ENCODE results near the gene SNRK. TPM values are rescaled to one million over a fixed set of nuclear protein-coding genes. Genes with fewer than 3 reads are reported as not detected.

Gene SNRK
- total and polyA plus RNA-seq, 2 experiments from 2014 or later: 10.7 to 25.3 TPM

- TF ChIP-seq CTCF (IDR thresholded peaks at IDR 0.05; ENCODE audit: poor library complexity) (no peak), EZH2 (IDR thresholded peaks at IDR 0.05; ENCODE audit: borderline replicate concordance) (no peak), EZH2phosphoT487 (IDR thresholded peaks at IDR 0.05; ENCODE audit: low read depth, severe bottlenecking, unreplicated experiment) (no peak)
- no peaks in the 10 kb centered on the region for H3K4me1 ChIP-seq (ENCODE audit: insufficient read depth)
- peaks cover 32% of the 10 kb centered on the region for H4K20me1 ChIP-seq (ENCODE audit: insufficient read depth, poor library complexity, severe bottlenecking)
Measured at GRCh38 chr3:43302116-43302880, 16.0 kb downstream of the SNRK start.

GRCh38 chr3:43304126-43304525, 17.8 kb downstream of the SNRK start:
- Histone ChIP-seq H3K9me2 (replicated peaks; ENCODE audit: insufficient read depth) (no peaks in the 10 kb centered on the region), H3K4me3 (no peak overlapping the region), H3K36me3 (replicated peaks; ENCODE audit: insufficient read depth, low read depth) (no peaks in the 10 kb centered on the region), H3K79me2 (peaks cover 65% of the 10 kb centered on the region), H3K27ac (no peak overlapping the region), H3K27me3 (no peaks in the 10 kb centered on the region), H2AFZ (no peak overlapping the region), H3K4me1 (ENCODE audit: insufficient read depth) (no peaks in the 10 kb centered on the region), H3K9me3 (ENCODE audit: low read depth) (no peaks in the 10 kb centered on the region), H4K20me1 (ENCODE audit: insufficient read depth, poor library complexity, severe bottlenecking) (peaks cover 14% of the 10 kb centered on the region), H3K4me2 (no peak overlapping the region)
- TF ChIP-seq CTCF (IDR thresholded peaks at IDR 0.05; ENCODE audit: poor library complexity): no peak
- TF ChIP-seq EZH2 (IDR thresholded peaks at IDR 0.05; ENCODE audit: borderline replicate concordance): no peak
- TF ChIP-seq EZH2phosphoT487 (IDR thresholded peaks at IDR 0.05; ENCODE audit: low read depth, severe bottlenecking, unreplicated experiment): no peak
- 75% methylated on average over 3 of the region's 3 CpGs for WGBS (ENCODE audit: low lambda C conversion rate, missing lambda C conversion rate)
- no peak for DNase-seq (ENCODE audit: low spot score)

More at GRCh38 chr3:43302116-43302880, 16.0 kb downstream of the SNRK start:
- H3K9me3 ChIP-seq (ENCODE audit: low read depth): no peaks in the 10 kb centered on the region
- no peaks in the 10 kb centered on the region for H3K27me3 ChIP-seq
- H3K4me3 ChIP-seq: no peak overlapping the region
- peaks cover 83% of the 10 kb centered on the region for H3K79me2 ChIP-seq
- no peak overlapping the region for H3K27ac ChIP-seq
- no peak overlapping the region for H2AFZ ChIP-seq
- H3K9me2 ChIP-seq (replicated peaks; ENCODE audit: insufficient read depth): no peaks in the 10 kb centered on the region
- no peaks in the 10 kb centered on the region for H3K36me3 ChIP-seq (replicated peaks; ENCODE audit: insufficient read depth, low read depth)
- DNase-seq (ENCODE audit: low spot score): no peak
- WGBS (ENCODE audit: low lambda C conversion rate, missing lambda C conversion rate): 100% methylated on average over 1 of the region's 1 CpG
- no peak overlapping the region for H3K4me2 ChIP-seq

GRCh38 chr3:43307226-43307625, 20.9 kb downstream of the SNRK start:
- no peaks in the 10 kb centered on the region for H3K27me3 ChIP-seq
- H3K27ac ChIP-seq: no peak overlapping the region
- TF ChIP-seq EZH2phosphoT487 (IDR thresholded peaks at IDR 0.05; ENCODE audit: low read depth, severe bottlenecking, unreplicated experiment): no peak
- TF ChIP-seq EZH2 (IDR thresholded peaks at IDR 0.05; ENCODE audit: borderline replicate concordance): no peak
- no peak for TF ChIP-seq CTCF (IDR thresholded peaks at IDR 0.05; ENCODE audit: poor library complexity)
- H2AFZ ChIP-seq: no peak overlapping the region
- H3K4me3 ChIP-seq: no peak overlapping the region
- peaks cover 48% of the 10 kb centered on the region for H3K79me2 ChIP-seq
- H3K4me2 ChIP-seq: no peak overlapping the region
- H3K9me3 ChIP-seq (ENCODE audit: low read depth): no peaks in the 10 kb centered on the region
- H3K9me2 ChIP-seq (replicated peaks; ENCODE audit: insufficient read depth): no peaks in the 10 kb centered on the region
- H3K36me3 ChIP-seq (replicated peaks; ENCODE audit: insufficient read depth, low read depth): no peaks in the 10 kb centered on the region
- DNase-seq (ENCODE audit: low spot score): no peak
- H4K20me1 ChIP-seq (ENCODE audit: insufficient read depth, poor library complexity, severe bottlenecking): no peaks in the 10 kb centered on the region
- no peaks in the 10 kb centered on the region for H3K4me1 ChIP-seq (ENCODE audit: insufficient read depth)
- WGBS (ENCODE audit: low lambda C conversion rate, missing lambda C conversion rate): 98% methylated on average over 3 of the region's 3 CpGs
